HL-60 (cell line): ENCODE measurements around the gene CIC.

Source experiments
- DNase-seq, 2 experiments: peaks; one replicate each; pipeline ENCODE4 v3.0.0-alpha.2; 2010 to 2020; ENCODE audit warnings: low read depth in 1 of 2, low spot score in 1 of 2
- H3K27ac ChIP-seq: fragments of 250-450 bp; sonication (Bioruptor Pico); replicated peaks from 2 replicates; pipeline ENCODE4 v1.5.1; 2020; ENCODE audit warnings: mild to moderate bottlenecking, moderate library complexity
- H3K27me3 ChIP-seq: fragments of 250-450 bp; sonication (Bioruptor Pico); 2 replicates; pipeline ENCODE4 v1.5.1; 2021; ENCODE audit warnings: mild to moderate bottlenecking, moderate library complexity; ENCODE audit not compliant: insufficient read depth, poor library complexity, severe bottlenecking
- H3K4me3 ChIP-seq: replicated peaks from 2 replicates; pipeline ENCODE4 v1.5.1; 2011; ENCODE audit warnings: mild to moderate bottlenecking, control low read depth, low read length; ENCODE audit not compliant: insufficient read depth
- CTCF ChIP-seq: IDR thresholded peaks from one replicate; pipeline ENCODE4 v1.5.1; 2011; ENCODE audit warnings: low read length, control low read depth, inconsistent platforms; ENCODE audit not compliant: insufficient read depth
- GABPA ChIP-seq: IDR thresholded peaks from 2 replicates; pipeline ENCODE4 v1.6.1; 2012; ENCODE audit warnings: low read depth
- POLR2AphosphoS5 ChIP-seq: IDR thresholded peaks from 2 replicates; pipeline ENCODE4 v1.6.1; 2012; ENCODE audit warnings: low read depth
- REST ChIP-seq: IDR thresholded peaks from 2 replicates; pipeline ENCODE4 v1.6.1; 2012; ENCODE audit warnings: low read depth; ENCODE audit not compliant: insufficient replicate concordance
- SPI1 ChIP-seq: IDR thresholded peaks from 2 replicates; pipeline ENCODE4 v1.6.1; 2012; ENCODE audit warnings: low read depth, mild to moderate bottlenecking, borderline replicate concordance

Gene CIC

DNA sequence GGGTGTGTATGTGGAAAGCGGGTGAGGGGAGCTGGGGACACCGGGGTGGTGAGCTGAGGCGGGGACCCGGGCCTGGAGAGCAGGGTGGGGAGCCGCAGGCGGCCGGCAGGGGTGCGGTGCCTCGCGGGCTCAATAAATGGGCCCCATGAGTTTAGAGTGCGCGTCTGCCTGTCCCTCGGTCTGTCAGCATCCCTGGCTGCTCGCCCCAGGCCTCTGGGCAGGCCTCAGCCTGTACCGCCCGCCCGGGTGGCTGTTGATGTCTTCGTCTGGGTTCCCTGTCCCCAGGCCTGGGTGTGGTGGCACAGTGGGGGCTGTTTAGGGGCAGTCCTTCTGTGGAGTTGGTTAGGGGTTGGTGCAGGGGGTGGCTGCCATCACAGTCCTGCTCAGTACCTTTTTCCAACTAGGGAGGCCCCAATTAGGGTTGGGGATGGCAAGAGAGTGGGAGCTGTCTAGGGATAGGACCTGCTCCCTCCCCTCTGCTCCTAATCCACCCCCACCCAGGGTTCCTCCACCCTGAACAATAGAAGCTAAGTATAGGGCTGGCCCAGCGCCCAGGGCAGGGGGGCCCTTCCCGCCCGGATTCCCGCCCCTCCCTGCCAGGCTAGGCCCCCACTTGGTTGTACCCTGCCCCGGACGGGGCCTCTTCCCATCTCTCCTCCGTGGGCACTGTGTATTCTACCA is 12.2 kb downstream of the CIC start:
- DNase-seq = no peak
- Histone ChIP-seq H3K4me3 (no peak overlapping the region; the same call in 1 of the 2 replicates), H3K27ac (no peak overlapping the region)

GRCh38 chr19:42281827-42282762 is 13.0 kb downstream of the CIC start:
- Histone ChIP-seq H3K27ac (no peak overlapping the region), H3K4me3 (no peak overlapping the region), H3K27me3 (no peaks in the 10 kb centered on the region)
- peak in 1 of 2 experiments; percentile 1 for DNase-seq
- TF ChIP-seq POLR2AphosphoS5 = no peak

More for the DNA sequence above, 12.2 kb downstream of the CIC start:
- no peaks in the 10 kb centered on the region for H3K27me3 ChIP-seq
- no peak for TF ChIP-seq SPI1
- TF ChIP-seq CTCF = no peak
- no peak for TF ChIP-seq GABPA
- no peak for TF ChIP-seq REST
- no peak for TF ChIP-seq POLR2AphosphoS5

DNA sequence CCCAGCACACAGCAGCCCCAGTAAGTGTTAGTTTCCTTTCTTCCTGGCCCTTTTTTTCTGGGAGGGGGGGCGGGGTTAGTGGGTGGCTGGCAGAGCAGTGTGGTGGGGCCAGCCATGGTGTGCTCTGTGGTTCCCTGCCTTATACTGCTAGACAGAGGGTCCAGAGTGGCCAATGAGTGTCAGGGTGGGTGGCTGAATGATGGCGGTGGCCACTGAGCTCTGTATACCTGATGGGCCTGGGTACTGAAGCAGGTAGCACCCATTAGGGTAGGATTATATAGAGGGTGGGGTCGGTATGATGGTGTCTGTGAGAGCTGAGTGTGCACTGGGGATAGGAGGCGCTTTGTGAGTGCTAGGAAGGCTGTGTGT is 13.8 kb downstream of the CIC start:
- Histone ChIP-seq H3K4me3 (no peak overlapping the region), H3K27me3 (no peaks in the 10 kb centered on the region), H3K27ac (no peak overlapping the region)
- TF ChIP-seq GABPA (no peak), REST (no peak), CTCF (no peak), POLR2AphosphoS5 (no peak), SPI1 (no peak)
- DNase-seq = no peak

GRCh38 chr19:42283188-42284065 is 14.4 kb downstream of the CIC start:
- no peak for TF ChIP-seq CTCF
- TF ChIP-seq POLR2AphosphoS5 = no peak
- TF ChIP-seq GABPA = no peak
- no peak for TF ChIP-seq SPI1
- no peak for TF ChIP-seq REST
- Histone ChIP-seq H3K27ac (peak overlapping the region; percentile 38; the same call in 1 of the 2 replicates), H3K27me3 (no peaks in the 10 kb centered on the region), H3K4me3 (peak overlapping the region; percentile 52)
- peak; percentile 82 to 93 for DNase-seq
